ELF-1 (cell line): Measurements from ENCODE around the gene EPHA5.
"Not testable (repeated sequence)": the region's sequence is repeated elsewhere in the genome, so short reads cannot be mapped to it uniquely, and the experiment has no call there.

Source experiments
- DNase-seq: peaks from one replicate; pipeline ENCODE4 v3.0.0-alpha.2; 2016; ENCODE audit warnings: low read depth, low spot score

The EPHA5 gene

DNA sequence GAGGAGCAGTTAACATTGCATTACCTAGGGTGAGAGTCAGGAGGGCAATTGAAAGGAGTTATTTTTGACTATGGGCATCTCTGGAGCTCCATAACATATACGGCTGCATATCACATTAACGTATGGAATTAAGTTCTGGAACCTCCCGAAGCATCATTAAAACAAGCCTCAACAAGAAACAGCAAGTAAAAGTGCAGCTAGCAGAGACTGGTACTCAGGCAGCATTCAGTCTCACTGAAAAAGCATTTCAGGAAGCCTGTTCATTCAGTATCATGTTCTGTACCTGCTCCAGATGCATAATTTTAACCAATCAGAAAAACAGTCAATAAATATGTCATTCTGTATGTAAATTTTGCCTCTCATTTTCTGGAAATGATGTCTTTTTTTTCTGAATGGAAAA is 299.6 kb downstream of the EPHA5 start:
- DNase-seq: no peak

DNA sequence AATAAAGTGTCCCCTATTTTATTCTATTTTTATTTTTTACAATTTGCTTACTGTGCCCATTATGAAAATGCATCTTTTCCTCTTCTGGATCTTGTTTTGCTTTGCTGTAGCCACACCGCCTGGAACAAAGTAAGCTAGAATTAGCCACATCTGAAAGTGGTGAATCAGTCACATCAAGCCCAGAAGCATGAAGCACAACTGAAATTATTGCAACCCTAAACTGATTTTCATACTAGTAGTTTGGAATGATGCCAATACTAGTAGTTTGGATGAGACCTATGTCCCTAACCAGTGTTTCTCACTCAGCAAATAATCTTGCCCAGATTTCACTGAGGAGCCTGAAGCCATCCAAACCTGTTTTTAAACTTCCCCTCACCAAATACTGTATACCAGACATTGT is 303.0 kb downstream of the EPHA5 start:
- no peak for DNase-seq

DNA sequence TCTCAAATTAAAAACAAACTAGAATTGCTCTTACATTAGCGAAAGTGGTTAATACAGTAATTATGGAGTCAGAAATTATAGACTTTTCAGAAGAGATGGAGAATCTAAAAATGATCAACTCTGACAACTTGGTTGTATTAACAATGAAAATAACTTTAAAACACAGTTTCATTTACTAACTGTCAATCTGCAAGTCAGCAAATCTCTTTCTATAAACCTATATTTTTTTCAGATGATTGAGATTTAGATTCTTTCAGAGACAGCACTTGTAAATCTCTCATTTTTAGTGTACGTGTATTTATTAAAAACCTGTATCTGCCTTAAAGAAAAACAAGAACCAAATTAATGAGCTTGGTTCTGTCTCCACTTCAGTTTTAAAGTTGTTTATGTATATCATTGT is 311.4 kb downstream of the EPHA5 start:
- no peak for DNase-seq

DNA sequence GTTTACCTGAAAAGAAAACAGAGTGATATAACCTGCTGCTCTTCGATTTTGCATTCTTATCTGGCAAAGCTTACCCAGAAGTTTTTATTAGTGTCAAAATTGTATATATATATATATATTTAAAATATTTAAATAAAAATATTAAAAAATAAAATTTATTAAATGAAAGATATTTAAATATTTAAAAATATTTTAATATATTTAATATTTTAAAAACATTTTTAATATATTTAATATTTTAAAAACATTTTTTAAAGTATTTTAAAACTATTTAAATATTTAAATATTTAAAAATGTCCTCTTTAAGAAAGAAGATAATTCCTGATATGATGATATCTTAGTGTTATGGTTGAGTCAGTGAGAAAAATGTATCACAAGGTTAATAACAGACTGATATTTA is 317.2 kb downstream of the EPHA5 start:
- no peak for DNase-seq

DNA sequence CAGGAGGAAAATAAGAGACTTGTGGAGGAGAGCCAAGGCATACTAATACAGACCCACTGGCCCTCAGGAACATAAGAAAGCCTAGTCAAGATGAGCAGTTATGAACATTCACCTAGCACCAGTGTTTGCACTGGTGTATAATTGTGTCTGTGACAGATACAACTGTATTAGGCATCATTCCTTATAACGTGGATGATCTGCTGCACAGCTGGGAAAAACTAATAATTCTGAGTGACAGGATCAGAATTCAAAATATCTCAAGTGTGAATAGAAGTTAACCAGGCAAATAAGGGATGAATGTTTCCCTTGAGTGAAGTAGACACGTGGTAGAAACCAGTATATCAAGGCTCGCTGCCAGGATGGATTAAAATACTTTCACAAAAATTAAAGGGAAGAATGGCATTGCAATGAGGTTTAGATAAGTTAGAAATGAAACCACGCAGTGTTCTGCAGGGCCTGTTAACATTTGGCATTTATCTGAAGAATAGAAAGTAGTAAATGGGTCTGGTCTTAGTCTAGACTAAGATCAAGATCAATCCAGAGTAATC is 325.9 kb downstream of the EPHA5 start:
- DNase-seq: no peak

DNA sequence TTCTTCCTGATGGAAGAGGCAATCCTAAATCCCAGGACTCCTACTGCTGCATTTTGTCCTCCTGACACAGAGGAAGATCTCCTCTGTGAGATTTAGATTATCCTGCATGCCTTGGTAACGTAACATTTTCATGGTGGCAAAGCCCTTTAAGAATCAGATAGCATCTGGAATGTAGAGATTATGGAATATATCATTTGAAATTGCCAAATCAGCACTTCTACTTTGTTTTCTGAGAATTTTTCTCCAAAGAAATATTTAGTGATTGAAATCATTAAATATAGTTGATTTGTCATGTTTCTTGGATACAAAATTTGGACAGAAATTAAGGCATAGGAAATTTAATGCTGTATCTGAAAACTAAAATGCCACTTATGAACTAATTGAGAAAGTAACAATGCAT is 326.9 kb downstream of the EPHA5 start:
- no peak for DNase-seq

DNA sequence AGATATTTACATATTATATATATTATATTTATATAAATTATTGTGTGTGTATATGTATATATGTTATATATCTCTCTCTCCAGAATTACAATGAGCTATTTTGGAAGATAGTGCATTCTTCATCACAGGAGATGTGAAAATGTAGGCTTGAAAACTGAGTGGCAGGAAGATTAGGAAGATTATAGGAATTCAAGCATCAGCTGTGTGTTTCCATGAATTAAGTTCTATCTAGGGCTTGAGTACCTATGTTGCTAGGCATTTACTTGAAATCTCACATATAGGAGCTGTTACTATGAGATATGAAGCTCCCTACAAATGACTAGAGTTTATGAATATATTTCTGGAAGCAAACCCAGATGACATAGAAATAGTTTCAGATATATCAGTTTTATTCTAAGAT is 328.7 kb downstream of the EPHA5 start:
- no peak for DNase-seq

DNA sequence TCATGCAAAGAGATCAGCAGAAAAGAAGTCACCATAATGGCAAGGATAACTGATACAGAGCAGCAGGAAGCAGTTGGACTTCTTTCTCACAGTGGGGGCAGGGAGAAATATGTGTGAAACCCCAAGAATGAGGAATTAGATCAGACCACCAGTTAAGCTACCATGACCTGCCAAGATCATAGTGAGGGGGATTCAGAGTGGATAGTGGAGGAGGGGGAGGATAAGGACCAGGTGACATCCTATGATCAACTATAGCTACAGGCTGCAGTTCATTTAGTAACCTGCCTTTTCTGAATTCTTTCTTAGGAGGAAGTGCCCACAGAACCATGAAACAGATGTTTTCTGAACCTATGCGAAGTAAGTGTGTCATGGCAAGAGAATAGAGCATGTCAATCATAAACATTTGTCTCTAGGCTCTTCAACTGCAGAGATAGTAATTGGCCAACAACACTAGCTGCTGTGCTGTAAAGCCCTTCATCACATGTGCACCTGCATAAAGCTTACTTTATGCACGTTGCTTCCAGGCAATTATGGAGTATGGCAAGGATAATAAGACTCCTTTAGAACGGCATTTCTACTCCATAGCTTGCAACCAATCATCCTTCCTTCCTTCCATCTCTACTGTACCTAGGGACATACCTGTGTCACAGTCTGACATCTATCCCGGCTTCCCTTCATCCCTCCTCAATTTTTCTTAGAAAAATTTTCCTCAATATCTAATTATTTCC is 329.7 kb downstream of the EPHA5 start:
- DNase-seq: no peak

DNA sequence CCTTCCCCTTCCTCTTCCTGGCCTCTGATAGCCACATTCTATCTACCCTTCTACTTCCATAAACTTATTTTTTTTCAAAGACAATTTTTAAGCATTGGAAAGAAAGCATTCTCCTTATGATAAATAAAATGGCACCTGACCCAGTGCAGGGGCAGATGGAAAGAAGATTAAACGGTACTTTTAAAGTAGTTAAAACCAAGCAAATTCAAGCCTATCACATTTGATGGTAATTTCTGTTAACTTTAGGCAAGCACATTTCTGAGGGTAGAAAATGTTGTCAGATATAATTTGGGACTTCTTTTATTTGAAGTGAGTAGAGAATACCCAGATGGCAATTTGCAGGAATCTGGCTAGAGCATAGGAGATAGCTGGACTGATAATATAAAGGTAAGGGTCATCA is 332.9 kb downstream of the EPHA5 start:
- no peak for DNase-seq

DNA sequence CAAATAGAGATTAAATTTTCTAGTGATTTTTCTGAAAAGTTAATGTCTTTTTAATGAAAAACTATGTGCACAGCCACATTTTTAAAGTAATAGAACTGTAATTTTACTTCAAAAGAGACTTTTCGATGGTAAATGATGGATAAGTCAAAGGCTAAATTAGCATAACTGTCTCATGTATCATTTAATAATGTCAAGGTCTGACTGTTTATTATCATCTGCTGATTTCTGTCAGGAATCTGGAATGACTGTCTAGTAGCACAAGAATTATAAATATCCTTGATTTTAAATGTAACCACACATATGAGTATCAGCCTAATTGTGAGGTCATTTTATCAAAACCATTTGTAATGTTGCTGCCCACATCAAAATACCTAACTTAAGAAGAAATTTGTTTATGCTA is 333.8 kb downstream of the EPHA5 start:
- no peak for DNase-seq

DNA sequence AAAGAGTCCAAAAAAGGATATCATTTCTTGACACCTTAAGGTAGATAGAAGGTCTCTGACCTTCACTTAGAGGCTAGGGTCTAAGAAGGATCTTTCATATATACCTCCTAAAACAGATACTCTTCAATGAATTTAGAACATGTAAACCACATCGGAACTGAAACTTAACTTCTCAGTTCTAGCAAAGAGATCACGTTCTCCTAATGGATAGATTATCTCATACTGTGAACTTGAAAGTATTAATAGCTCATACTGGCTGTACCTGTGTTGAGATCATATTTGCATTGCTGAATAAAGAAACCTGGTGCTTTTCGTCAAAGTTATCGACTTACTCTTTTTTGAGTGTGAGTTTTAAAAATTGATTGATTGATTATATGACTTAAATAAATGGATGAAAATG is 353.8 kb downstream of the EPHA5 start:
- DNase-seq: no peak

DNA sequence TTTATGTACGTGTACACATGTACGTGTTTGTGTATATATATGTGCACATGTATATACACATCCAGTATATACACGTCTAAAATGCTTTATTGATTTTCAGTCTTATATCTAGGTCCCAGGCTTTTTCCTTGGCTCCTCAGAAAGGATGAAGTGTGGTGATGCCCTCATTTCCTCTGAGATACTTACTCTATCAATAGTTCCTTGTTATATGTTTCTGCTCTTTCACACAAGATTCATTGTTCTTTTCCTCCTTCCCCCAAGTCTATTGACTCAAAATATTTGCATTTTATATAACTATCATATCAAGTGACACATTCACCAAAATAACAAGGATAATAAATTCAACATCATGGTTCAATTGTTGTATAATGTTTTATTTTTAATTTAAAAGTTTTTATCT is 359.2 kb downstream of the EPHA5 start:
- no peak for DNase-seq

DNA sequence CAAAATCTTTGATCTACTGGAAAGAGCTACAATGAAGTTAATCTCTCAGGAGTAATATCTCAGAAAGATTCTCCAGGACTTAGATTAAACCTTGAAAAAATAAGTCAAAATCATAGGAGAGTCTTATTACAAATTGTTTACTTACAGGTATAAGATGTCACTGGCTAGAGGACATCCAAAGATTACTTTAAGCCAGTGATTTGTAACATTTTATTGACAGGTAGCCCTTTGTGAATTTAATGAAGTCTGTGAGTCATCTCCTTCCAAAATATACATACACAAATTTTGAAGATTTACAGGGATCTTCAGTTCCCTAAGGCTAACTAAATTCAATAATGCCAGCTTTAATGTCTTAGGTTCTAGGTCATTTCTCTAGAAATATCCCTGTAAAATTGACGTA is 359.7 kb downstream of the EPHA5 start:
- no peak for DNase-seq

DNA sequence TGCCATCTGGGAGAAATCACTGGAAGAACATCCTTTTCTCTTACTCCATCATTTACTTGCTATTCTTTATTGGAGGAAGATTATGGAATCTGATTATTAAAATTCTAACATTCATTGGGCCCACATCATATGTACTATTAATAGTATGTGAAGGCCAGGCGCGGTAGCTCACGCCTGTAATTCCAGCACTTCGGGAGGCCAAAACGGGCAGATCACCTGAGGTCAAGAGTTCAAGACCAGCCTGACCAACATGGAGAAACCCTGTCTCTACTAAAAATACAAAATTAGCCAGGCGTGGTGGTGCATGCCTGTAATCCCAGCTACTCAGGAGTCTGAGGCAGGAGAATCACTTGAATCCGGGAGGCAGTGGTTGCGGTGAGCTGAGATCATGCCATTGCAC is 361.7 kb downstream of the EPHA5 start:
- DNase-seq: not testable (repeated sequence)

DNA sequence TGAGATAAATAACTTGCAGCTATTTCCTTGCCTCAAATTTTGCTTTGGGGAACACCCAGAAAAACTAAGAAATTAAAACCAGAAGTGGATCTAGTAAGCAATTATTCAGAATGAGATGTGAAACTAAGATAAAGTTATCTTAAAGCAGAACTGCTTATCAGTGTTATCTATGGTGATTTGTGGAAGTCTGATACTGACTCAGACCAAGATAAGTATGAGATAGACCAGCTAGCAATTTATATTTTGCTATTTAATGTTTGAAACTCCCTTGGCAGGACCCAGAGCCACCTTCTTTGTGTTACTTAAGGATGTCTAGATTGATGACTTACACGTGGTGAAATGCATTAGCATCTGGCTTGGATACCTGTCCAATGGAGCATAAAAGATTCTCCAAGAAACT is 368.1 kb downstream of the EPHA5 start:
- no peak for DNase-seq

DNA sequence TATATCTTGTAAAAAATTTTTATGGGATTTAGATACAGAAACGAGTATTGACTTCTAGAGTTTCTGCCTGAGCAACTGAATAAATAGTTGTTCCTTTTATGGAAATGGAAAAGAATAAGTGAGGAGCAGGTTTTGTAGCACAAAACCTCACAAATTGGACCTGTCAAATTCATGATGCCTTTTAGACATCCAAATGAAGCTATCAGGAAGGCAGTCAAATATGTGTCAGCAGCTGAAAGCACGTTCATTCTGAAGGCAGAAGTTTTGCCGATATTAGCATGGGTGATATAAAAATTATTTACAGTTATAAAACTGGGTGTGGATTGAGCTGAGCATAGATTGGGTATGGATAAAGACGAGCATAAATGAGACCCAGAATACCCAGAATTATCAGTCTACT is 374.0 kb downstream of the EPHA5 start:
- DNase-seq: no peak

DNA sequence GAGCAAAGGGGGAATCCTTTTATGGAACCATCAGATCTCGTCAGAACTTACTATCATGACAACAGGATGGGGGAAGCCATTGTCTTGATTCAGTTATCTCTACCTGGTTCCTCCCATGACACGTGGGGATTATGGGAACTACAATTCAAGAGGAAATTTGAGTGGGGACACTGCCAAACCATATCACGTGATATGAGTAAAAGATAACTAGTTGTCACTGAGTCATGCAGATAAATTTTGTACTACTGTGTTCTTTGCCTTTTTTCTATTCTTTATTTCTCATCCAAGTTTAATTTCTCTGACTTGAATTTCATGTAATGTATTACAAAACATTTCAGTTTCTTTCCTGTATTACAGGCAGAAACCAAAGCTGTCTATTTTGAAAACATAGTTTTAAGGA is 383.2 kb downstream of the EPHA5 start:
- no peak for DNase-seq
